MG63 (cell line): ENCODE results near the gene SDK1. TPM values are rescaled to one million over a fixed set of nuclear protein-coding genes. Genes with fewer than 3 reads are reported as not detected.

Experiments used
- DNase-seq: peaks from one replicate; pipeline ENCODE4 v3.0.0-alpha.2; 2020
- H3K27me3 ChIP-seq: fragments of 250-450 bp; sonication (Bioruptor Pico); 2 replicates; pipeline ENCODE4 v1.5.1; 2020; ENCODE audit warnings: mild to moderate bottlenecking, moderate library complexity
- H3K36me3 ChIP-seq: fragments of 250-450 bp; sonication (Bioruptor Pico); 2 replicates; pipeline ENCODE4 v1.5.1; 2020; ENCODE audit warnings: mild to moderate bottlenecking, moderate library complexity
- H3K4me3 ChIP-seq: fragments of 250-450 bp; sonication (Bioruptor Pico); 2 replicates; pipeline ENCODE4 v1.5.1; 2020; ENCODE audit warnings: mild to moderate bottlenecking, moderate library complexity
- H3K9me3 ChIP-seq: fragments of 250-450 bp; sonication (Bioruptor Pico); 2 replicates; pipeline ENCODE4 v1.5.1; 2020; ENCODE audit warnings: mild to moderate bottlenecking, moderate library complexity
- total RNA-seq: library from RNA; depleted of rRNA; stranded (reverse); fragments of >200 nt; shearing (Covaris generic); gene quantifications from 2 replicates; pipeline ENCODE4 v1.2.3, GENCODE V29; 2014; ENCODE audit warnings: low replicate concordance

SDK1 gene
- total RNA-seq, 1 experiment from 2014 or later, result 1.1 TPM

GRCh38 chr7:3592401-3593134 is 291.5 kb downstream of the SDK1 start:
- DNase-seq, result no peak
- Histone ChIP-seq H3K36me3 (no peaks in the 10 kb centered on the region), H3K4me3 (no peak overlapping the region), H3K27me3 (no peaks in the 10 kb centered on the region), H3K9me3 (no peaks in the 10 kb centered on the region)

DNA sequence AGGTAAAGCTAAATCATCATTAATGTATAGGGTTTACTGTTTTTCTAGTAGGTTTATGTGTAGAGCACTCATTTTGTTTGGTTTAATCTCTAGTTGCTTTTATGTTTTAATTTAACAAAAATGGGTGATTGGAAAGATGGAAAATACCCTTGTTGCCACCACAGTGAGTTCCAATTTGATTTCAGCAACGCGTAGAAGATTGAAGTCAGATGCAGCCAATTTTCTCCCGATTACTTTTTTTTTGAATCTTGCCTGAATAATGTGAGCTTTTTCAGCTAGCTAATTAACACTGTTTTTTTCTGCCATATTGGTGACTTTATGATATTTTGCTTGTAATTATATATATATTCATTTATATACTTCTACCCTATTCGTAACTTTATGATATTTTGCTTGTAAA is 293.8 kb downstream of the SDK1 start:
- H3K27me3 ChIP-seq, result no peaks in the 10 kb centered on the region
- H3K36me3 ChIP-seq, result no peaks in the 10 kb centered on the region
- no peaks in the 10 kb centered on the region for H3K9me3 ChIP-seq
- no peak for DNase-seq
- no peak overlapping the region for H3K4me3 ChIP-seq

GRCh38 chr7:3598854-3599253 is 297.8 kb downstream of the SDK1 start:
- Histone ChIP-seq H3K27me3 (no peaks in the 10 kb centered on the region), H3K4me3 (no peak overlapping the region), H3K9me3 (no peaks in the 10 kb centered on the region), H3K36me3 (no peaks in the 10 kb centered on the region)
- DNase-seq, result no peak

DNA sequence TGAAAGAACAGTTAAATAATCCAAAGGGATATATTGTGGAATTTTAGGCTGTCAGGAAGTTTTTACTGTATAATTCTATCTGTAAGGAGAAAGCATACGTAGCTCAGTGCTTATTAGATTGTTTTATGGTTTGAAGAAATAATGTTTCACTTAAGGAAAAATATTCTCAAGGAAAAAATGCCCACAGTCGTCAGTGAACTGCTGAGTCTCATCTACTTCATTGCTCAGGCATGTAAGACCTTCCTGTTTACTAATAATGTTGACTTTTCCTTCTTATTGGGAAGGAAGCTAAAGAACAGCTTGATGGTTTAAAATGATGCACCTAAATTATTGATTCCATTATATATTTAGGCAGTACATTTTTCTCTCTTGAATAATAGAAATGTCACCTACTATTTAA is 304.2 kb downstream of the SDK1 start:
- H3K9me3 ChIP-seq, result no peaks in the 10 kb centered on the region
- H3K27me3 ChIP-seq, result peaks cover 2% of the 10 kb centered on the region; the same call in 1 of the 2 replicates
- DNase-seq, result no peak
- no peak overlapping the region for H3K4me3 ChIP-seq
- H3K36me3 ChIP-seq, result no peaks in the 10 kb centered on the region

DNA sequence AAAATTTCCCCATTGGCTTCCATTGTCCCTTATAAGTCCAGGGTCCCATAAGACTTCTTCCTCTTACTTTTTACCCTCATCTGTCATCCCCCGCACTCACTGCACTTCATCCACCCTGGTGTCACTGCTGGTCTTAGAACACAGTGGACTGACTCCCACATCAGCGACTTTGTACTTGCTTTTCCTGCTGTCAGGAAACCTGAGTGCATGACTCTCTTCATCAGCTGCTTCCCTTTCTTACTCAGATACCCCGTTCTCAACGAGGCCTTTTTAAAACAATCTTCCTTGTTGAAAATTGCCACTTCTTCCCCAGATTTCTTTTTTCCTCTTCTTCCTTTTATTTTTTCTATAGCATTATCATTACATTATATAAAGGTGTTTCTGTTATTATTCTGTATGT is 305.4 kb downstream of the SDK1 start:
- DNase-seq, result no peak
- Histone ChIP-seq H3K27me3 (peaks cover 3% of the 10 kb centered on the region; the same call in 1 of the 2 replicates), H3K36me3 (no peaks in the 10 kb centered on the region), H3K9me3 (no peaks in the 10 kb centered on the region), H3K4me3 (no peak overlapping the region)

DNA sequence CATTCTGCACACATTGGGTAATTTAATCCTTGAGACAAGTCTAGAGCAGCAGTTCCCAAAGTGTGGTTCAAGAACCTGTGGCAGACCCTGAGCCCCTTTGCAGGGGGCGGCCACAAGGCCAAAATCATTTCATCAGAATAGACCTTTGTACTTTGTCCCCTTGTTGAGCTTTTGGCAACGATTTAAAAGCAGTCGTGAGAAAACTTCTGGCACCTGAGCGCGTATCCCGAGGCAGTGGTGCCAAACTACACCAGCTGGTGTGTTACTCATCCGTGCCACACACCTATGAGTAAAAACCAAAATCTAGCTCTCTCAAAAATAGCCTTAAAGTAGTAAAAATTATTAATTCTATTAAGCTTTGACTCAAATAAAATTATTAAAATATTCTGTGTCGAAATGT is 306.8 kb downstream of the SDK1 start:
- no peaks in the 10 kb centered on the region for H3K36me3 ChIP-seq
- no peak for DNase-seq
- H3K4me3 ChIP-seq, result no peak overlapping the region
- peaks cover 3% of the 10 kb centered on the region; the same call in 1 of the 2 replicates for H3K27me3 ChIP-seq
- no peaks in the 10 kb centered on the region for H3K9me3 ChIP-seq

GRCh38 chr7:3616306-3616705 is 315.3 kb downstream of the SDK1 start:
- Histone ChIP-seq H3K9me3 (no peaks in the 10 kb centered on the region), H3K36me3 (no peaks in the 10 kb centered on the region), H3K27me3 (no peaks in the 10 kb centered on the region), H3K4me3 (no peak overlapping the region)
- DNase-seq, result no peak

GRCh38 chr7:3630081-3630480 is 329.0 kb downstream of the SDK1 start:
- DNase-seq, result no peak
- Histone ChIP-seq H3K9me3 (peaks cover 2% of the 10 kb centered on the region; the same call in 1 of the 2 replicates), H3K36me3 (no peaks in the 10 kb centered on the region), H3K27me3 (no peaks in the 10 kb centered on the region), H3K4me3 (no peak overlapping the region)

- no peaks in the 10 kb centered on the region for H3K27me3 ChIP-seq
- no peak for DNase-seq
- peaks cover 2% of the 10 kb centered on the region; the same call in 1 of the 2 replicates for H3K9me3 ChIP-seq
- no peak overlapping the region for H3K4me3 ChIP-seq
- no peaks in the 10 kb centered on the region for H3K36me3 ChIP-seq
These were observed 333.3 kb downstream of the SDK1 start for GRCh38 chr7:3634396-3634795.

DNA sequence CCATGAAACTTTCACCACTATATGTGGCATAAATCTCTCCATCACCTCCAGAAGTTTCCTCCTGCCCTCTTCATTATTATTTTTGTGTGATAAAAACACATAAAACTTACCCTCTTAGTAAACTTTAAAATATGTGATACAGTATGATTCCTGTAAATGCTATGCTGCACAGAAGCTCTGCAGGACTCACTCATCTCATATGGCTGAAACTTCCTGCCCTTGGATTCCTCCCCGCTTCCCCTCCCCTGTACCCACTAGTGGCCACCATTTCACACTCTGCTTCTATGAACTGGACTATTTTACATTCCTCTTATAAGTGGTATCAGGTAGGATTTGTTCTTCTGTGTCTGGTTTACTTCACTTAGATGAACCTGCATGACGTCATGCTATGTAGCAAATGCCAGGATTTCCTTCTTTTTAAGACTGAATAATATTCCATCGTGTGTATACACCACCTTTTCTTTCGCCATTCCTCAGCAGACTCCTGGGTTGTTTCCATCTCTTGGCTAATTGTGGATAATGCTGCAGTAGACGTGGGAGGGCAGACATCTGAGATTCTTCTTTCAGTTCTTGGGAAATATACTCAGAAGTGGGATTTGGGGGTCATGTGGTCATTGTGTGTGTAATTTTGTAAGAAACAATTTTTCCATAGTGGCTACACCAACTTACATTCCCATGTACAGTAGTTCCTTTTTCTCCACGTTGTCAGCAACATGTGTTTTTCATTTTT is 335.2 kb downstream of the SDK1 start:
- Histone ChIP-seq H3K9me3 (no peaks in the 10 kb centered on the region), H3K36me3 (no peaks in the 10 kb centered on the region), H3K4me3 (no peak overlapping the region), H3K27me3 (no peaks in the 10 kb centered on the region)
- no peak for DNase-seq

GRCh38 chr7:3639253-3639652 is 338.2 kb downstream of the SDK1 start:
- Histone ChIP-seq H3K27me3 (no peaks in the 10 kb centered on the region), H3K9me3 (no peaks in the 10 kb centered on the region), H3K4me3 (no peak overlapping the region), H3K36me3 (no peaks in the 10 kb centered on the region)
- DNase-seq, result no peak

- no peaks in the 10 kb centered on the region for H3K36me3 ChIP-seq
- H3K9me3 ChIP-seq, result no peaks in the 10 kb centered on the region
- no peak for DNase-seq
- H3K27me3 ChIP-seq, result no peaks in the 10 kb centered on the region
- H3K4me3 ChIP-seq, result no peak overlapping the region
These were observed 340.5 kb downstream of the SDK1 start for GRCh38 chr7:3641582-3641981.

DNA sequence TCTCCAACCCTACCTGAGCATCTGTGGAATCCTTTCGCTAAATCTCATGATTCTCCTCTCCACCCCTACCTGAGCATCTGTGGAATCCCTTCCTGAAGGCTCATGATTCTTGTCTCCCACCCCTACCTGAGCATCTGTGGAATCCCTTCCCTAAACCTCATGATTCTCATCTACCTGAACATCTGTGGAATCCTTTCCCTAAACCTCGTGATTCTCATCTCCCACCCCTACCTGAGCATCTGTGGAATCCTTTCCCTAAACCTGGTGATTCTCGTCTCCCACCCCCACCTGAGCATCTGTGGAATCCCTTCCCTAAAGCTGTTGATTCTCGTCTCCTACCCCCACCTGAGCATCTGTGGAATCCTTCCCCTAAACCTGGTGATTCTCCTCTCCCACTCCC is 342.0 kb downstream of the SDK1 start:
- H3K36me3 ChIP-seq, result no peaks in the 10 kb centered on the region
- no peak for DNase-seq
- H3K27me3 ChIP-seq, result no peaks in the 10 kb centered on the region

GRCh38 chr7:3648276-3648675 is 347.2 kb downstream of the SDK1 start:
- no peaks in the 10 kb centered on the region for H3K27me3 ChIP-seq
- no peak for DNase-seq
- no peaks in the 10 kb centered on the region for H3K36me3 ChIP-seq
- no peaks in the 10 kb centered on the region for H3K9me3 ChIP-seq
- H3K4me3 ChIP-seq, result no peak overlapping the region

More for the DNA sequence above, 342.0 kb downstream of the SDK1 start:
- Histone ChIP-seq H3K9me3 (no peaks in the 10 kb centered on the region), H3K4me3 (no peak overlapping the region)

DNA sequence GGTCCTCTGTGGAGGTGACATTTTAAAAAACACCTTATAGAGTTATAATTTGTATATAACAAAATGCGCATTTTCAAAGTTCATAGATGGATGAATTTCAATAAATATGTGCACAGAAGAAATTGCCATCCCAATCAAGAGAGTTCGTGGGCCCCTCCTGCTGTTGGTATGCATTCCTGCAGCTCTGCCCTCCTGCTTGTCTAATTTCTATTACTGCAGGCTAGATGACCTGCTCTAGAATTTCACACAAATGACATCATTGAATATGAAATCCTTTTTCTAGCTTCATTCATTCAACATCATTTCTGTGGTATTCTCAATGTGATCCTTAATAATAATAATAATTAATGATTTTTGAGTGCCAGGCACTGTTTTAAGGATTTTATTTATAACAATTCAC is 348.2 kb downstream of the SDK1 start:
- Histone ChIP-seq H3K36me3 (no peaks in the 10 kb centered on the region), H3K4me3 (no peak overlapping the region), H3K9me3 (no peaks in the 10 kb centered on the region), H3K27me3 (no peaks in the 10 kb centered on the region)
- DNase-seq, result no peak

GRCh38 chr7:3649678-3650440 is 348.8 kb downstream of the SDK1 start:
- H3K4me3 ChIP-seq, result no peak overlapping the region
- no peaks in the 10 kb centered on the region for H3K27me3 ChIP-seq
- no peaks in the 10 kb centered on the region for H3K9me3 ChIP-seq
- no peaks in the 10 kb centered on the region for H3K36me3 ChIP-seq
- DNase-seq, result no peak

DNA sequence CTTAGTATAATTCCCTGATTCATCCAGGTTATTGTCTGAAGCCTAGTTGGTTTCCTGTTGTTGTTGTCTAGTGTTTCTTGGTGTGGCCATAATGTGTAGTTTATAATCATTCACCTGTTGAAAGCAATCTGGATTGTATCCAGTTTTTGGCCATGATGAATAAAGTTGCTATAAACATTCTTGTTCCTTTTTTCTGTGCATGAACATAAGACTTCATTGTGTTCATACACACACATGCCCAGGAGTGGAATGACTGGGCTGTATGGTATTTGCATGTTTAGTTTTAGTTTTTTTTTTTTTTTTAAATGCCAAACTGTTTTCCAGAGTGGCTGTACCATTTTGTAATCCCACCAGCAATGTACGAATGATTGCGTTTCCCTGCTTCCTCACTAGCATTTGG is 349.8 kb downstream of the SDK1 start:
- no peaks in the 10 kb centered on the region for H3K9me3 ChIP-seq
- no peaks in the 10 kb centered on the region for H3K27me3 ChIP-seq
- H3K4me3 ChIP-seq, result no peak overlapping the region
- H3K36me3 ChIP-seq, result no peaks in the 10 kb centered on the region
- DNase-seq, result no peak
